Uterus (tissue), 4 donors: ENCODE measurements around the gene FPR1. TPM values are rescaled to one million over a fixed set of nuclear protein-coding genes. Genes with fewer than 3 reads are reported as not detected.

ENCODE experiments used
- DNase-seq, 2 donors: peaks; one replicate each; pipeline ENCODE4 v3.0.0-alpha.2; 2019 to 2020
- H3K27ac ChIP-seq, 2 donors: fragments of 200-600 bp; sonication (generic); 1 replicate in 1 of 2; 2 replicates in 1 of 2; pipeline ENCODE4 v1.5.1; 2016 to 2018
- H3K27me3 ChIP-seq, 2 donors: fragments of 200-600 bp; sonication (generic); one replicate each; pipeline ENCODE4 v1.5.1; 2018 to 2019; ENCODE audit warnings: control low read depth in 1 of 2
- H3K36me3 ChIP-seq, 2 donors: fragments of 200-600 bp; sonication (generic); one replicate each; pipeline ENCODE4 v1.5.1; 2019; ENCODE audit warnings: control low read depth in 1 of 2
- H3K4me1 ChIP-seq, 2 donors: fragments of 200-600 bp; sonication (generic); one replicate each; pipeline ENCODE4 v1.5.1; 2018 to 2019; ENCODE audit warnings: control low read depth in 1 of 2
- H3K4me3 ChIP-seq, 2 donors: fragments of 200-600 bp; sonication (generic); 1 replicate in 1 of 2; 2 replicates in 1 of 2; pipeline ENCODE4 v1.5.1; 2018 to 2019; ENCODE audit warnings: mild to moderate bottlenecking in 1 of 2
- H3K9me3 ChIP-seq, 2 donors: fragments of 200-600 bp; sonication (generic); one replicate each; pipeline ENCODE4 v1.5.1; 2019; ENCODE audit warnings: control low read depth in 1 of 2
- CTCF ChIP-seq, 4 experiments: fragments of 200-600 bp in 2 of 4; fragments of 450-650 bp in 2 of 4; sonication (generic) in 2 of 4; IDR thresholded peaks; one replicate each; pipeline ENCODE4 v1.5.1; 2016 to 2019; ENCODE audit warnings: antibody characterized with exemption in 4 of 4, mild to moderate bottlenecking in 2 of 4, moderate library complexity in 1 of 4
- POLR2A ChIP-seq, 2 donors: fragments of 450-650 bp; IDR thresholded peaks; one replicate each; pipeline ENCODE4 v1.6.1; 2016; ENCODE audit warnings: antibody characterized with exemption in 2 of 2, mild to moderate bottlenecking in 1 of 2, moderate library complexity in 1 of 2
- intact Hi-C: fragments of 100-400 bp; cut with DNase I; formaldehyde crosslinking; loops from one replicate; pipeline ENCODE4 v1.15.1; 2023; ENCODE audit warnings: low total_unique reads
- total RNA-seq, 4 donors: library from RNA; depleted of rRNA in 3 of 4; stranded (reverse); fragments of >200 nt in 3 of 4; gene quantifications; one replicate each; pipeline versions ENCODE4 v1.1.0 to v1.2.4, GENCODE V29; 2014 to 2023
- donor health status: DM: yes; HTN: yes; CAD: no.

FPR1 gene
- total RNA-seq, 4 donors from 2014 or later = 0.51 to 58.2 (median 2.1) TPM

GRCh38 chr19:51798062-51798461 lies 46.4 kb upstream of the FPR1 start:
- H3K36me3 ChIP-seq = no peaks in the 10 kb centered on the region
- peaks cover 4 to 8% of the 10 kb centered on the region in 2 donors for H3K4me1 ChIP-seq
- intact Hi-C loops = no loop called here
- no peak overlapping the region for H3K27ac ChIP-seq
- TF ChIP-seq POLR2A (IDR thresholded peaks at IDR 0.05) (no peak), CTCF (IDR thresholded peaks at IDR 0.05) (no peak)
- no peaks in the 10 kb centered on the region for H3K27me3 ChIP-seq
- no peak for DNase-seq
- H3K9me3 ChIP-seq = peaks cover 0 to 2% of the 10 kb centered on the region in 2 donors
- no peak overlapping the region for H3K4me3 ChIP-seq

- DNase-seq = no peak
- Histone ChIP-seq H3K27ac (no peak overlapping the region), H3K36me3 (no peaks in the 10 kb centered on the region), H3K9me3 (peaks cover 0 to 4% of the 10 kb centered on the region in 2 donors), H3K27me3 (no peaks in the 10 kb centered on the region), H3K4me3 (no peak overlapping the region), H3K4me1 (peaks cover 4 to 8% of the 10 kb centered on the region in 2 donors)
- intact Hi-C loops = no loop called here
- TF ChIP-seq CTCF (IDR thresholded peaks at IDR 0.05) (no peak), POLR2A (IDR thresholded peaks at IDR 0.05) (no peak)
These were observed 45.8 kb upstream of the FPR1 start for GRCh38 chr19:51797480-51797879.

GRCh38 chr19:51796195-51796679 lies 44.6 kb upstream of the FPR1 start:
- Histone ChIP-seq H3K9me3 (peaks cover 0 to 4% of the 10 kb centered on the region in 2 donors), H3K27me3 (no peaks in the 10 kb centered on the region), H3K4me3 (no peak overlapping the region), H3K36me3 (no peaks in the 10 kb centered on the region), H3K27ac (no peak overlapping the region), H3K4me1 (peaks cover 4 to 8% of the 10 kb centered on the region in 2 donors)
- no peak for TF ChIP-seq POLR2A (IDR thresholded peaks at IDR 0.05)
- no peak for TF ChIP-seq CTCF (IDR thresholded peaks at IDR 0.05)
- no peak for DNase-seq
- intact Hi-C loops = no loop called here

GRCh38 chr19:51794885-51795490 lies 43.3 kb upstream of the FPR1 start, which contains the start of gene FPR3:
Gene FPR3, plus strand, starts transcription at chr19:51795157. Its CDS starts 28,592 bp downstream, at chr19:51823749.
- H3K4me3 ChIP-seq = no peak within 1 kb of the TSS
- H3K9me3 ChIP-seq = peaks cover 0 to 4% of the 10 kb centered on the region in 2 donors
- intact Hi-C loops = no loop called here
- H3K27me3 ChIP-seq = no peaks in the 10 kb centered on the region
- H3K36me3 ChIP-seq = no peaks in the 10 kb centered on the region
- no peak within 1 kb of the TSS for H3K27ac ChIP-seq
- DNase-seq = no peak
- TF ChIP-seq CTCF (IDR thresholded peaks at IDR 0.05) (no peak), POLR2A (IDR thresholded peaks at IDR 0.05) (no peak)
- H3K4me1 ChIP-seq = peaks cover 4 to 6% of the 10 kb centered on the region in 2 donors

GRCh38 chr19:51793994-51794393 lies 42.3 kb upstream of the FPR1 start:
- intact Hi-C loops = no loop called here
- H3K9me3 ChIP-seq = peaks cover 0 to 4% of the 10 kb centered on the region in 2 donors
- no peak for DNase-seq
- H3K27me3 ChIP-seq = no peaks in the 10 kb centered on the region
- H3K36me3 ChIP-seq = no peaks in the 10 kb centered on the region
- no peak overlapping the region for H3K27ac ChIP-seq
- peaks cover 0 to 2% of the 10 kb centered on the region in 2 donors for H3K4me1 ChIP-seq
- H3K4me3 ChIP-seq = no peak overlapping the region
- TF ChIP-seq CTCF (IDR thresholded peaks at IDR 0.05) = no peak
- TF ChIP-seq POLR2A (IDR thresholded peaks at IDR 0.05) = no peak
